GM12878 (cell line): ENCODE data around the gene SORCS2. TPM values are rescaled to one million over a fixed set of nuclear protein-coding genes. Genes with fewer than 3 reads are reported as not detected.

ENCODE experiments used
- ATAC-seq: fragments of 200-7000 bp; cut with Tn5 transposase; 3 replicates; pipeline ENCODE4 v1.9.1; 2020; ENCODE audit warnings: mild to moderate bottlenecking, moderate library complexity
- BruUV-seq: library from RNA; stranded (reverse); fragments of 400-500 nt; replicated peaks from 2 replicates; lab custom pipeline; 2021; lab: Mats Ljungman, UMichigan
- CTCF ChIA-PET: fragments of 300-600 bp; sonication (Branson Sonifier 250); formaldehyde crosslinking; extraction: SDS; loops from one replicate; lab custom pipeline; 2021; ENCODE audit warnings: inconsistent platforms; lab: Yijun Ruan, JAX
- POLR2A ChIA-PET: fragments of 350-600 bp; formaldehyde crosslinking; extraction: SDS; loops from one replicate; lab custom pipeline; 2021; ENCODE audit warnings: inconsistent platforms; lab: Charles Lee
- RAD21 ChIA-PET: fragments of 300-600 bp; sonication (Branson Sonifier 250); formaldehyde crosslinking; loops from one replicate; lab custom pipeline; 2023; ENCODE audit warnings: antibody characterized with exemption; ENCODE audit not compliant: unreplicated experiment; lab: Charles Lee
- SMC1A ChIA-PET: fragments of 300-600 bp; sonication (Branson Sonifier 250); formaldehyde crosslinking; loops from one replicate; lab custom pipeline; 2023; ENCODE audit not compliant: unreplicated experiment, uncharacterized antibody; lab: Charles Lee
- DNase-seq: peaks from one replicate; pipeline ENCODE4 v3.0.0-alpha.2; 2011; ENCODE audit warnings: low read depth, low spot score
- FAIRE-seq: peaks from 3 replicates; lab custom pipeline; 2011; peaks lifted over from hg19 to GRCh38; lab: Jason Lieb, UNC
- H2AFZ ChIP-seq: 2 replicates; pipeline ENCODE4 v1.6.0; 2011; ENCODE audit warnings: low read depth, low read length, control low read depth; ENCODE audit not compliant: control insufficient read depth
- H3K27ac ChIP-seq: 2 replicates; pipeline ENCODE4 v1.5.1; 2011; ENCODE audit warnings: control low read depth; ENCODE audit not compliant: control insufficient read depth, insufficient read depth
- H3K27me3 ChIP-seq, 2 experiments: replicated peaks in 1 of 2; 2 replicates each; pipeline versions ENCODE4 v1.6.0 to v1.6.1; 2011; ENCODE audit warnings: low read length in 1 of 2; ENCODE audit not compliant: control insufficient read depth in 2 of 2, insufficient read depth in 2 of 2
- H3K36me3 ChIP-seq, 2 experiments: 2 replicates each; pipeline ENCODE4 v1.5.1; 2011; ENCODE audit warnings: low read length in 1 of 2; ENCODE audit not compliant: control insufficient read depth in 2 of 2, insufficient read depth in 2 of 2
- H3K4me1 ChIP-seq: 2 replicates; pipeline ENCODE4 v1.6.1; 2011; ENCODE audit warnings: mild to moderate bottlenecking, low read length, moderate library complexity, mixed read lengths; ENCODE audit not compliant: control insufficient read depth, insufficient read depth
- H3K4me2 ChIP-seq: 2 replicates; pipeline ENCODE4 v1.6.0; 2011; ENCODE audit warnings: control low read depth; ENCODE audit not compliant: control insufficient read depth, insufficient read depth
- H3K4me3 ChIP-seq: fragments of 200-600 bp; sonication (generic); 2 replicates; pipeline ENCODE4 v1.5.1; 2016
- H3K79me2 ChIP-seq: 2 replicates; pipeline ENCODE4 v1.6.0; 2011; ENCODE audit warnings: low read length; ENCODE audit not compliant: control insufficient read depth, insufficient read depth
- H3K9ac ChIP-seq: 2 replicates; pipeline ENCODE4 v1.8.0; 2011; ENCODE audit warnings: low read length, control low read depth, mixed read lengths; ENCODE audit not compliant: control insufficient read depth, insufficient read depth
- H3K9me3 ChIP-seq: replicated peaks from 3 replicates; pipeline ENCODE4 v1.5.1; 2011; ENCODE audit warnings: mild to moderate bottlenecking, low read length; ENCODE audit not compliant: control insufficient read depth, insufficient read depth
- H4K20me1 ChIP-seq: 2 replicates; pipeline ENCODE4 v1.6.0; 2011; ENCODE audit not compliant: control insufficient read depth, insufficient read depth
- BCL11A ChIP-seq: IDR thresholded peaks from 2 replicates; pipeline ENCODE4 v1.6.1; 2011; ENCODE audit warnings: low read depth, low read length
- BRCA1 ChIP-seq: IDR thresholded peaks from 2 replicates; pipeline ENCODE4 v1.6.1; 2011; ENCODE audit warnings: low read depth, low read length, improper control_type of control experiment
- CEBPB ChIP-seq, 2 experiments: fragments of 150-350 bp in 1 of 2; IDR thresholded peaks; 2 replicates each; pipeline ENCODE4 v1.6.1; 2012 to 2014; ENCODE audit warnings: low read depth in 2 of 2, low read length in 2 of 2, borderline replicate concordance in 1 of 2, inconsistent platforms in 1 of 2
- CREM ChIP-seq: IDR thresholded peaks from 2 replicates; pipeline ENCODE4 v1.6.1; 2014; ENCODE audit warnings: antibody characterized with exemption, low read depth
- E2F4 ChIP-seq: IDR thresholded peaks from 2 replicates; pipeline ENCODE4 v1.6.1; 2012; ENCODE audit warnings: low read depth, low read length, improper control_type of control experiment
- FOXM1 ChIP-seq: IDR thresholded peaks from 2 replicates; pipeline ENCODE4 v1.6.1; 2012; ENCODE audit warnings: low read depth, mild to moderate bottlenecking, inconsistent platforms, low read length, moderate library complexity
- MEF2A ChIP-seq: IDR thresholded peaks from 2 replicates; pipeline ENCODE4 v1.6.1; 2011; ENCODE audit warnings: low read depth, mild to moderate bottlenecking, low read length, moderate library complexity; ENCODE audit not compliant: insufficient read depth
- NR2F1 ChIP-seq: fragments of 450-650 bp; conservative IDR thresholded peaks from 2 replicates; pipeline ENCODE4 v1.6.1; 2017; ENCODE audit warnings: mild to moderate bottlenecking
- ZBTB40 ChIP-seq: fragments of 450-650 bp; IDR thresholded peaks from 2 replicates; pipeline ENCODE4 v1.6.1; 2016; ENCODE audit warnings: mild to moderate bottlenecking, moderate library complexity, borderline replicate concordance
- WGBS: methylation state at CpG from one replicate; pipeline ENCODE4 v1.1.6; 2016; ENCODE audit warnings: low lambda C conversion rate; ENCODE audit not compliant: insufficient replicate concordance, insufficient coverage; ENCODE audit errors: missing lambda C conversion rate; 5-methylcytosine and 5-hydroxymethylcytosine counted together
- in situ Hi-C: fragments of 300-500 bp; cut with MboI; formaldehyde crosslinking; loops from 9 replicates; pipeline ENCODE4 v1.14.3; 2018; ENCODE audit warnings: mixed read lengths
- intact Hi-C: fragments of 100-400 bp; cut with micrococcal nuclease; formaldehyde crosslinking; loops from one replicate; pipeline ENCODE4 v1.14.2; 2022; ENCODE audit not compliant: unreplicated experiment
- polyA plus RNA-seq, 11 experiments: library from polyadenylated mRNA; depleted of rRNA in 4 of 11; unstranded in 6 of 11; stranded (reverse) in 5 of 11; fragments of >200 nt; fragmentation: Nextera tagmentation in 4 of 11; fragmentation: Illumina TruSeq in 1 of 11; extraction: Ambion mirVana in 4 of 11; extraction: Trizol in 1 of 11; gene quantifications; 1 replicate in 1 of 11; 2 replicates in 10 of 11; pipeline versions ENCODE4 v1.2.1 to v1.2.3, GENCODE V29; 2011 to 2016; ENCODE audit warnings: inconsistent platforms in 2 of 11, missing spikeins in 2 of 11, low read depth in 1 of 11
- total RNA-seq, 4 experiments: library from RNA; depleted of rRNA in 3 of 4; stranded (reverse); fragments of >200 nt in 3 of 4; fragmentation: Illumina TruSeq in 1 of 4; extraction: Trizol in 1 of 4; gene quantifications; 2 replicates each; pipeline versions ENCODE4 v1.2.1 to v1.2.3, GENCODE V29; 2013 to 2021
- TF ChIP-seq, protein P1 (sequence below): fragments of 450-650 bp; IDR thresholded peaks from 2 replicates; pipeline ENCODE4 v1.6.1; 2017; ENCODE audit warnings: mild to moderate bottlenecking
- TF ChIP-seq, protein P2 (sequence below): IDR thresholded peaks from 2 replicates; pipeline ENCODE4 v1.6.1; 2011; ENCODE audit warnings: low read depth, low read length, improper control_type of control experiment, borderline replicate concordance

The SORCS2 gene
- total and polyA plus RNA-seq, 10 of the 15 experiments (the other 5 are each of a cell fraction or from before 2014, with no cell fraction given): 0.01 to 0.15 (median 0.05) TPM; not detected in 5

DNA sequence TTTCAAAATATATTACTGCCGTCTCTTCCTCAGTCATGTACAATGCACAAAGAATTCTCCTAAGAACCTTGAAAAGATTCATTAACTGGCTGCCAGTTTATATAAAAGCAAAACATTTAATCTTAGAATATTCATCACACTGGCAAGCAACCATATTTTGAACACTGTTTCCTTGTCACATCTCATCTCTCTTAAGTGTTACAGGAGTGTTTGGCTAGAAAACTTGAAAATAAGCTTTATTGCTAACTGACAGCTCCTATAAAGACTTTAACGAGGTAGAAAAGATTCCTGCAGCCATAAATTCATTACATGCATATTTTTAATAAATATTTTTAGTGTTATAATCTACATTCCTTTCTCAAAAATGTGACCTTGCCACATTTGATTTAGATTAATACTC, 597.7 kb downstream of the SORCS2 start:
- POLR2A ChIA-PET: no interaction called here
- H3K36me3 ChIP-seq: no peaks in the 10 kb centered on the region
- in situ Hi-C loops: no loop called here

DNA sequence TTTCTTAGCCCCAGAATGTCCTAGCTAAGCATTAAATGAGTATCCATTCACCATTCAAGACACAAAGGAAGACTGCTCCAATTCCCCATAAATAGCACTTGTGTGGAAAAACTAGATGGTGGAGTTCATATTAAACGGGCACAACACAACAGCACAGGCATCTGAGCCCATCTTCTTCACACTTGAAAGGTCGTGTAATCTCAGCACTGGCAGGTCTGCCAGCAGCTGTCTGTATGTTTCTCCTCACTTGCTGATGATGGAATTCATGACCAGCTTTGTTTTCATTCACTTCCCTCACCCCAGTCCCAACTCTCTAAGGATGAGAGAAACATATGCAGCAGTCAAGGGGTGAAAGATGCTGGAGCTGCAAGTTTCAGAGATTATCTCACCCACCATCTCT, 598.7 kb downstream of the SORCS2 start:
- BruUV-seq: no TSS peak
- H3K27ac ChIP-seq: no peak overlapping the region
- SMC1A ChIA-PET: no interaction called here
- in situ Hi-C loops (no loop called here), intact Hi-C loops (no loop called here)
- ATAC-seq (no peak), FAIRE-seq (no peak), DNase-seq (no peak)
- no peaks in the 10 kb centered on the region for H3K36me3 ChIP-seq
- peaks cover 10% of the 10 kb centered on the region for H3K4me1 ChIP-seq
- 2% methylated on average over 2 of the region's 2 CpGs for WGBS
- no peaks in the 10 kb centered on the region for H3K79me2 ChIP-seq
- H3K9ac ChIP-seq: no peak overlapping the region
- POLR2A ChIA-PET: no interaction called here
- no peaks in the 10 kb centered on the region for H3K9me3 ChIP-seq
- no peak overlapping the region for H3K4me3 ChIP-seq
- H4K20me1 ChIP-seq: no peaks in the 10 kb centered on the region
- no peak overlapping the region for H3K4me2 ChIP-seq
- RAD21 ChIA-PET: no interaction called here
- no peaks in the 10 kb centered on the region; a peak in 2 of 4 replicates for H3K27me3 ChIP-seq
- no peak overlapping the region for H2AFZ ChIP-seq
- CTCF ChIA-PET: interaction anchor here (2.1 kb wide), 1 partner anchor 11 kb away, joined by 10 read pairs; no protein-coding TSS in a partner anchor
- TF ChIP-seq MEF2A (no peak), CREM (no peak), E2F4 (no peak), ZBTB40 (no peak), BCL11A (no peak), BRCA1 (no peak)
- TF ChIP-seq, protein P1, sequence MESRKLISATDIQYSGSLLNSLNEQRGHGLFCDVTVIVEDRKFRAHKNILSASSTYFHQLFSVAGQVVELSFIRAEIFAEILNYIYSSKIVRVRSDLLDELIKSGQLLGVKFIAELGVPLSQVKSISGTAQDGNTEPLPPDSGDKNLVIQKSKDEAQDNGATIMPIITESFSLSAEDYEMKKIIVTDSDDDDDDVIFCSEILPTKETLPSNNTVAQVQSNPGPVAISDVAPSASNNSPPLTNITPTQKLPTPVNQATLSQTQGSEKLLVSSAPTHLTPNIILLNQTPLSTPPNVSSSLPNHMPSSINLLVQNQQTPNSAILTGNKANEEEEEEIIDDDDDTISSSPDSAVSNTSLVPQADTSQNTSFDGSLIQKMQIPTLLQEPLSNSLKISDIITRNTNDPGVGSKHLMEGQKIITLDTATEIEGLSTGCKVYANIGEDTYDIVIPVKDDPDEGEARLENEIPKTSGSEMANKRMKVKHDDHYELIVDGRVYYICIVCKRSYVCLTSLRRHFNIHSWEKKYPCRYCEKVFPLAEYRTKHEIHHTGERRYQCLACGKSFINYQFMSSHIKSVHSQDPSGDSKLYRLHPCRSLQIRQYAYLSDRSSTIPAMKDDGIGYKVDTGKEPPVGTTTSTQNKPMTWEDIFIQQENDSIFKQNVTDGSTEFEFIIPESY: no peak
- TF ChIP-seq, protein P2, sequence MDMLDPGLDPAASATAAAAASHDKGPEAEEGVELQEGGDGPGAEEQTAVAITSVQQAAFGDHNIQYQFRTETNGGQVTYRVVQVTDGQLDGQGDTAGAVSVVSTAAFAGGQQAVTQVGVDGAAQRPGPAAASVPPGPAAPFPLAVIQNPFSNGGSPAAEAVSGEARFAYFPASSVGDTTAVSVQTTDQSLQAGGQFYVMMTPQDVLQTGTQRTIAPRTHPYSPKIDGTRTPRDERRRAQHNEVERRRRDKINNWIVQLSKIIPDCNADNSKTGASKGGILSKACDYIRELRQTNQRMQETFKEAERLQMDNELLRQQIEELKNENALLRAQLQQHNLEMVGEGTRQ: no peak

More for the DNA sequence above, 597.7 kb downstream of the SORCS2 start:
- Histone ChIP-seq H3K27ac (no peak overlapping the region), H3K79me2 (no peaks in the 10 kb centered on the region), H3K27me3 (no peaks in the 10 kb centered on the region; a peak in 2 of 4 replicates), H3K4me3 (no peak overlapping the region), H3K4me1 (peaks cover 15% of the 10 kb centered on the region), H4K20me1 (no peaks in the 10 kb centered on the region), H3K9ac (no peak overlapping the region), H3K9me3 (no peaks in the 10 kb centered on the region), H3K4me2 (no peak overlapping the region), H2AFZ (no peak overlapping the region)
- WGBS: 50% methylated on average over 2 of the region's 2 CpGs
- DNase-seq: no peak
- CTCF ChIA-PET: interaction anchor here (1.4 kb wide), 1 partner anchor 28 kb away, joined by 5 read pairs; no protein-coding TSS in a partner anchor
- no TSS peak for BruUV-seq
- ATAC-seq: no peak
- no peak for TF ChIP-seq CEBPB (IDR thresholded peaks at IDR 0.05; ENCODE audit: borderline replicate concordance in 1 of 2, low read depth in 2 of 2, low read length in 2 of 2)
- TF ChIP-seq FOXM1: no peak
- TF ChIP-seq NR2F1: no peak
- SMC1A ChIA-PET: no interaction called here
- FAIRE-seq: no peak
- intact Hi-C loops: no loop called here
- RAD21 ChIA-PET: no interaction called here
